GM21423 (cell line): ENCODE results near the gene GLYATL2.

Experiments
- ATAC-seq: cut with Tn5 transposase; IDR thresholded peaks from one replicate; pipeline ENCODE4 v1.9.1; 2021; ENCODE audit warnings: mild to moderate bottlenecking, moderate library complexity; ENCODE audit not compliant: unreplicated experiment

The GLYATL2 gene, protein sequence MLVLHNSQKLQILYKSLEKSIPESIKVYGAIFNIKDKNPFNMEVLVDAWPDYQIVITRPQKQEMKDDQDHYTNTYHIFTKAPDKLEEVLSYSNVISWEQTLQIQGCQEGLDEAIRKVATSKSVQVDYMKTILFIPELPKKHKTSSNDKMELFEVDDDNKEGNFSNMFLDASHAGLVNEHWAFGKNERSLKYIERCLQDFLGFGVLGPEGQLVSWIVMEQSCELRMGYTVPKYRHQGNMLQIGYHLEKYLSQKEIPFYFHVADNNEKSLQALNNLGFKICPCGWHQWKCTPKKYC

DNA sequence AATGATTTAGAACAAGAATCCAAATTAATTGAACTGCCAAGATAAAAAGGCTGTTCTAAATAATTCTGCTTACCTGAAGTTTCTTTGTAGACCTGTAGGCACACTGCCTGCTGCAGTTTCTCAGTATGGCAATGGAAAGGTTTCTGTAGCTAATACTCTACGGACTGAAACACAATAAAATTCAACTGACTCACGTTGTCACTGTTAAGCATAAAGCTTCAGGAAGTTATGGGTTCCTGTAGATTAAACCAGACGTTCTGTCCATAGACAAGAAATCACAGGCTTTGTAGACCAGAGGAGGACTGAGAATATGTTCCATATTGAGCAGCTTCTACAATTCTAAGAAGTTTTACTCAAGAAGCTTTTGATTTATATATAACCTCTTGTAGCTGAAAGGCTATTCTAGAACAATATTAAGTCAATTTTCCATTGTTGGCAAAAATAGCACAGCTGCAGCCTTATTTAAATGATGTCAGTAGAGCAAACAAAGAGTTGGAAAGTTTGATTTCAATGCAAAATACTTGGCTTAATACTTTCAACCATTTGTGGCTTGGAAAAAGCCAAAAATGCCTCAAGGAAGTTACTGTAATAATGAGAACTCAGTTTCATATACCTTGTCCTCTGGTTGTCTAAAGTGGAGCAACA lies at the start of gene GLYATL2:
TSS of gene GLYATL2 (minus strand) at position 344 of the 645 bp plus-strand sequence. CDS start 5,092 bp downstream, outside the sequence.
- no peak for ATAC-seq

DNA sequence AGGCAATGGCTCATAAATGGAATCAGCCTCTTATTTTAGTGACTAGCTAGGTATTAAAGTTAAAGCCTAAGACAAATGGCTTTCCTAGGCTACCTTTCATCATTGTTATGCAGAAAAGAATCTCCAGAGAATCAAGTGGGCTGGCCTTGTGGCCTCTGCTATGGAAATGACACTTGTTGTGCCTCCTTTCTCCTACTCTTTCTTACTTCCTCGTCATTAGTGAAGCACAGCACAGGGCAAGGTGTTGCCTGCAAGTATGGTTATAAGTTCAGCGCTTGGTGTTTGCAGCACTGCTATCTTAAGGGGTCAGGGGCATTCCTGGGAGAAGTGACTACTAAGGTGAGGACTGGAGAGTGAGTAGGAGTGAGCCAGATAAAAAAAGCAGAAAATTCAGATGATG lies 49.4 kb upstream of the GLYATL2 start:
- ATAC-seq, result no peak

DNA sequence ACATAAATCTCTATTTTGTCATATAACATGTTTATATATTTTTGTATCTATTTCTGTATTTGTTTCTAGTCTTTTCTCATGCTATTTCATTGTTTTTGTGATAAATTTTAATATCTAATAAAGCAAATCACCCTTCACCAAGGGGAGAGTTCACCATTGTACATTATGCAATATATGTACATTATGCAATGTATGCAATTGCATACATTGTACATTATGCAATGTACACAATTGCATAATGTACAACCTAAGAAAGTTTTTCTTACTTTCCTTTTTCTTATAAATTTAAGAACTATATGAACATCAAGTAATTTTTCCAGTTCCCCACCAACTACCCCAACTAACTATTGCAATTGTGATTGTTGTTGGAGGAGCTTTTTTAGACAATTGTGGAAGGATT lies 44.1 kb upstream of the GLYATL2 start:
- ATAC-seq, result no peak

DNA sequence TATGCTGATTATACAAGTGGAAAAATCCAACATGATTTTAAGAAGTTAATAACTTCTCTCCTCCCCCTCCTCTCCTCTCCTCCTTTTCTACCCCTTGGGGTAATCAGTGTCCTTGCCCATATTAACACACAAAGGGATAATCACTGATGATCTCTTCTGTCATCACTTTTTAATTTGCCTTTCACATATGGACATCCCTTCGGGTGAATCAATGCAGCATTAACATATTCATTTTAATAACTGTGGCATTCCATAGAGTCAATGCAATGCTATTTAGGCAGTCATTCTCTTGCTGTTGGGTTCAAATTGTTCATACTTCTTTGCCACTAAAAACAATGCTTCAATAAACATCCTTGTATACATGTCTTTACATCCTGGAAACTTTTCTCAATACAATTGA lies 42.9 kb upstream of the GLYATL2 start:
- no peak for ATAC-seq

DNA sequence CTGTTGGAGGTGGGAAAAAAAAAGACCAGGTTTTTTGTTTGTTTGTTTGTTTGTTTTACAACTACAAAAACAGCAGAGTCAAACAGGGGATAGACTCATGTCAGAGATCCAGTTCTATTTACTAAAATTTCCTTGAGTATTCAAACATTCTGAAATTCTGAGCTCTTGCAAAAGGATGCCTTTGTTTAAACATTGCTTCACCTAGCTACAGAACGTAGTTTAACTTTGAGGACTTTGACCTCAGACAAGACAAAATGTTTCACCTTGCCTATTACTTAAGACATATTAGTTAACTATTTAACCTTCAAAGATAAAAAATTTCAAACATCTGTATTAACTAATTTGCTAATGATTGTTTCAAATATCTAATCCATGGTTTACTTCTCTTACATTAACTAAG lies 36.1 kb upstream of the GLYATL2 start:
- ATAC-seq, result no peak

DNA sequence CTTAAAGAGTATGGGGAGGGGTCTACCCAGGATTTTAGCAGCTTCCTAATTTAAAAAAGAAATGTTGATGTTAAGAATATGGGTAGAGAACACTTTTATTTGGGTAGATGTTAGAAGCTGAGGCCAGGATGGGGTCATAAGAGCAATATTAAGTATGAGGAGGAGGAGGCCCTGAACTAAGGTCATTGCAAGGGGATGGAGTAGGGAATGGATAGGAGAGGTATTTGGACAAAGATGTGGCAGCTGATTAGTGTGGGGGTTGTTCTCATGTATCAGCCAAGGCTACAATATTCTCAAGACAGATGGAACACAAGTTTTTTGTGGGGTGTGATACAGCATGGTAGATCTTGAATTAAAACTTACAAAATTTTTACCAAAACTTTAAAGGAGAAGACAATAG lies 35.7 kb upstream of the GLYATL2 start:
- no peak for ATAC-seq

DNA sequence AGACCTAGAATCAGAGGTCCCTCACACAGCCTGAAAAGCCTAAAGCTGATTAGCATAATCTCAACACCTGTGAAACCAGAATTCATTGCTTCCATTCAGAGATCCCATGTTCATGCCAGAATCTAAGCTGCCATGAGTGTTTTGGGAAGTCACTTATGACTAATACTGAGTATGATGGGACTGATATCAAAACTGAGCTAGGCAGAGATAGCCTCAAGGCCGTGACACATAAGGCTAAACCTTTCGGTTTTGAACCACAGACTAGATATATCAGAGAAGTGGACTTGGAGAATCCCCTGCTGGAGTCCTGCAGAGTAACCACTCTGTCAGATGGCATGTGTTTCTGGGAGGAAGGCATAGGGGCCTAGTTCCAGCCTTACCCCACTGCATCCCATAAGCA lies 23.1 kb upstream of the GLYATL2 start:
- ATAC-seq, result no peak

DNA sequence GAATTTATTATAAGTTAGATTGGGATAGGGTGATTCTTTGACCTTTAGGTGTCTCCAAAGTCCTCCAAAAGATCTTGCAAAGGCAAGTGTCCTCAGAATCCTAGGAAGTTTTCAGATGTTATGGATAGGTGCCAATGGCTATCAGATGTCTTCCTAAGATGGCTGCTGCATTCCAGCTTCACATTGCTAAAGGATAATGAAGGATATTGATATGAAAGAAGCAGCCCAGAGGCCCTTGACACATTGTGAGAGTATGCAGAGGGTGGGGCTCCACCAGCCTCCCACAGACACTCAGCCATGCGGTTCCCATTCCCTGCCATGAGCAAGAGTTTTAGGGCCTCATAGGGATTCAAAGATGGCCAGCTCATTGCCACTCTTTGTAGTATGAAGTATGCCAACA lies 22.3 kb upstream of the GLYATL2 start:
- no peak for ATAC-seq

DNA sequence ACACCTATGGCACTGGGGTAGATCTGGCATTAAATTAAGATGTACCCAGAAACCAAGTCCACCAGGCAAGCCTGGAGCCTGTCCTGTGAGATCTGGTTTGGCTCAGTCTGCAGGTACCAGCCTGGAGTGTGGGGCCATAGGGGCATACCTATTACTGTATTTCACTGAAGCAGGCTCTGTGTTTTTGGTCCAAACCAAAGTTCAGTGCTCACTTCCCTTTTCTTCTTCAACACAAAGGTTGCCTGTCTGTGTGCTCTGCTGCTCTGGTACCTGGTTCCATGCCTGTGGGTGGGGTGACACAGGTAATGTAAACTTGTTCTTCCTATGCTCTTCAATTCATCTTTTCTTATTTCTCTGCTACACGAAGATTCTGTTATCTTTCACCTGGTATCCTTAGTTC lies 19.8 kb upstream of the GLYATL2 start:
- no peak for ATAC-seq

DNA sequence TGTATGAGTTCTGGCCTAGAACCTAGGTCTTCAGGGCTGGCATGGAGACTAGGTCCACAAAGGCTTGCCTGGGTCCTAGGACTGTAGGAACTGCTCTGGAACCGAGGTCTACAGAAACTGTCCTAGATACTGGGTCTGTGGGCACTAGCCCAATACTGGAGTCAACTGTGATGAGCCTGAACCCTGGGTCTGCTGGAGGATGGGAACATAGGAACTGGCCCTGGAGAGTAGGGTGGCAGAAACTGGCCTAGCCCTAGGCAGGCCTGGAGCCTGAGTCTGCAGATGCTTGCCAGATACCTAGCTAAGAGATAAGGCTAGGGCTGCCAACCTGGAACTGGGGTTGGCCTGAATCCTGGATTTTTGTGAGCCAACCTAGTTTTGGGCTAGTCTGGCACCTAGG lies 19.2 kb upstream of the GLYATL2 start:
- ATAC-seq, result no peak

DNA sequence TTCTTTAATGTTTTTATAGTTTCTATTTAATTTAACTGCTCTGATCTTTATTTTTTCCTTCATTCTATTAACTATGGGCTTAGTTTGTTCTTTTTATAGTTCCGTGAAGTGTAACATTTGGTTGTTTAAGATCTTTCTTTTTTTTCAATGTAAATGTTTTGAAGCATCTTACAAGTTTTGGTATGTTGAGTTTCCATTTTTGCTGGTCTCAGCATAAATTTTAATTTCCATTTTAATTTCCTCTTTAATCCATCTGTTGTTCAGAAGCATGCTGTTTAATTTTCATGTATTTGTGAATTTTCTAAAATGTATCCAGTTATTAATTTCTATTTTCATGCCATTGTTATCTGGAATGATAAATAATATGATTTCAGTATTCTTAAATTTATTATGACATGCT lies 17.0 kb upstream of the GLYATL2 start:
- ATAC-seq, result no peak

DNA sequence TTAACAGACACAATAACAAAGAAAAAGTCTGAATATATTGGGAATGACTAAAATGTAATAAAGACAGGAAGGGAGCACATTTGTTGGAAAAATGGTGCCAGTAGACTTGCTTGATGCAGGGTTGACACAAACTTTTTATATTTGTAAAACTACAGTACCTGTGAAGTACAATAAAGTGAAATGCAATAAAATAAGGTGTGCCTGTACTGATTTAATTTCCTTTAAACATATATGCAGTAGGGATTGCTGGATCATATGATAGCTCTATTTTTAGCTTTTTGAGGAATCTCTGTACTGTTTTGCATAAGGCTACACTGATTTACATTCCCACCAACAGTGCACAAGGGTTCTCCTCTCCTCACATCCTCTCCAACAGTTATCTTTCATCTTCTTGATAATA lies 12.3 kb upstream of the GLYATL2 start:
- no peak for ATAC-seq

DNA sequence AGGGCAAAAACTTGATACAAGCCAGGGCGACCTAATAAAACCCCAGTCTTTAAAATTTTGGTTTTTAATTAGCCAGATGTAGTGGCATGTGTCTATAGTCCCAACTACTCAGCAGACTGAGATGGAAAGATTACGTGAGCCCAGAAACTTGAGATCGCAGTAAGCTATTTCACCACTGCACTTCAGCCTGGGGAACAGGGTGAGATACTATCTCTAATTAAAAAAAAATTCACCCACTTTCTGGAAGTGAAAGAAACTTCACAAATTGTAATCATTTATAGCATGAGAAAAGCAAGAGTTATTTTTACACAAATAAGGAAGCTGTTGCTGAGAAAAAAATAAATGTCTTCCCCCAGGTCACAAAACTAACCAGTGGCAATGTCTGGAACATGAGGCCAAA lies 882 bp upstream of the GLYATL2 start:
- ATAC-seq, result no peak

DNA sequence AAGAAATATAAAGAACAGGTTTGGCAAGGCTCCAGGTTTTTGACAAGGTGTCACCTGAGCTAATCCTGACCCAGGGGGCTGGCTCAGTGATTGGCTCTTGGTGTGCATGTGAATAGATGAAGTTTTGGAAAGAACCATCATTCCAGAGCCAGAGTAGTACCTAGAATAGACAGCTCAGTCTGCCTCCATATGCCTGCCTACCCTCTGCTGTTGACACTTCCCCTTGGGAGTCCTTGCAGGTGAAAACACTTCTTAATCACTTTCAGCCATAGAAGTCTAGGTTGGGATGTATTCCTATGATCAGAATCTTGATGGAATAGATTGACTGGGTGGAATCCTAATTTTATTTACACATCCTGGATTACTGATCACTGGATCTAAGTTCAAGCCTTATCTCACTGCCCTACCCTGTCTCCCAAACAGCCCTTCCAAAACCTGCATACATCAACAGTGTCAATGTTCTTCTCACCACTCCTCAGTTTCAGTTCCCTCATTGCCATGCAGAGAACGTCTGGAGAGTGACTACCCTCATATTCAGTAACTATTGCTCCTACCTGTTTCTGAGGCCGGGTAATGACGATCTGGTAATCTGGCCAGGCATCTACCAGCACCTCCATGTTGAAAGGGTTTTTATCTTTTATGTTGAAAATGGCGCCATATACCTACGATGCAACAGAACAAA lies 6.7 kb downstream of the GLYATL2 start:
- ATAC-seq, result no peak

DNA sequence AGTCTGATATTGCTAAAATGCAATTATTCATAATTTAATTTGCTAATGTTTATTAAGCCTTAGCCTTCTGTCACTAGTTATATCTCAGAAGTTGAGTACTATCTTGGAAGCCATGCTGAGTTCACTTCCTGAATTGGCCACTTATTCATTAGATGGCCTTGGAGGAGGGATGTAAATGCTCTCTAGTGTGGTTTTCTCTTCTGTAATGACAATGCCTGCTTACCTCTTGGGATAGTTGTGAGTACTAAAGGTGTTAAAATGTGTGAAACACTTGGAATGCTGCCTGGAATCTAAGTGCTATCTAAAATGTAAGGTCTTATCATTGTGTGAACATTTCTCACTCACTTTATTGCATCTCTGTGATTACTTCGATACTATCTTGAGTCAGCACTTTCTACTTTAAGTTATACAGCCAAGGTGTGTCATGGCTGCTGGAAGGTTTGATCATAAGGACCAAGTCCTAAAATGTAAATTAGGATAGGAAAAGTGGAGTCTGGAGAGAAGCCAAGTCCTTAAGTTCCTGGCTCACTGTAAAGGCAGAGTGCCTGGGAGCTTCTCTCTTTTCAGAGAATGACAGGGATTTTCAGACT lies 12.4 kb downstream of the GLYATL2 start:
- no peak for ATAC-seq

DNA sequence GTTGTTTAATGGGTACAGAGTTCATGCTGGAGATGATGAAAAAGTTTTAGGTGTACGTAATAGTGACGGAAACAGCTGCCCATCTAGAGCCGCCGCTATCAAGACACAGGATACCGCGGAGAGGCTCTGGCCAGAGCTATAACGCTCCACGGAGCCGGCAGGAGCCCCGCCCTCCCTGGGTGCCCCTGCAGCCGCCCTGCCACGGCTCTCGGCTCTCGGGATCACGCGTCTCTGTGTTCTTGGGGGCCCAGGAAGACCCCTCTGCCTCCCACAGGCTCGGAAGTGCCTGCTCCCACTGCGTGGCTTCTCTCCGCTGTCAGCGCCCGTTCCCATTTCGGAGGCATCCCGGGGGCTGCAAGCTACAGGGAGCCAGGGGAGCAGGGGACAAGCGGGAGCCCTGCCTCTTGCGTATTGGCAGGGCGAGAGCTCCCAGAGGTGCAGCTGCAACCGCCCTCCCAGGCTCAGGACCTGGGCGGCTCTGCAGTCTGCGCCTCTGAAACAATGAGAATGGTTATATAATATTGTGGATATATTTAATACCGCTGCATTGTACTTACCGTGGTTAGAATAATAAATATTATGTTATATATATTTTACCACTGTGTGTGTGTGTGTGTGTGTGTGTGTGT lies 13.7 kb downstream of the GLYATL2 start:
- ATAC-seq, result no peak

DNA sequence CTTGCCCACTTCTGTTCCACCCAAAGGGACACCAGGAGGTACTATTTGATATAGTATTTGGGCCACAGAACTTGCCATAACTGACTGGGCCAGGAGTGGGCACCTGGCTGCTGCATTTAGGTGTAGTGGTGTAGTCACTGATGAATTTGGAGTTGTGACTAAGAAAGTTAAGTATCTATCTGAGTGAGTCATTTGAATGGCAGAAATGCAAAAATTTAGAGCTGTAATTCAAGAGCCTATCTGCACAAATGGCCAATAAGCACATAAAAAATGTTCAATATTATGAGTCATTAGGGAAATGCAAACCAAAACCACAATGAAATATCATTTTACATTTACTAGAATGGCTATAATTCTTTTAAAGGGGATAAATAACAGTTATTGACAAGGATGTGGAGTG lies 14.7 kb downstream of the GLYATL2 start:
- ATAC-seq, result no peak

DNA sequence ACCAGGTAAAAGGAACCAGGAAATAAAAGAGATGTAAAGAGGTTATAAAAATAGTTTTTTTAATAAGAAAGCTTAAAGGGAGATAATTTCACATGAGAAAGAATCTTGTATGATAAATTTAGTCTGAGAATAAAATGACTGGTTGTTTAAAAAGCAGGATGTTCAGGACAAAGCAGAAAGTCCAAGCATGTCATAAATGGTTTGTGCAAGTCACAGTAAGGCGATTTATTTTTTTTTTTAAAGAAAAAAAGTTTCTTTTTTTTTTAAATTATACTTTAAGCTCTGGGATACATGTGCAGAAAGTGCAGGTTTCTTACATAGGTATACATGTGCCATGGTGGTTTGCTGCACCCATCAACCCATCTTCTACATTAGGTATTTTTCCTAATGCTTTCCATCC lies 30.8 kb downstream of the GLYATL2 start:
- no peak for ATAC-seq

DNA sequence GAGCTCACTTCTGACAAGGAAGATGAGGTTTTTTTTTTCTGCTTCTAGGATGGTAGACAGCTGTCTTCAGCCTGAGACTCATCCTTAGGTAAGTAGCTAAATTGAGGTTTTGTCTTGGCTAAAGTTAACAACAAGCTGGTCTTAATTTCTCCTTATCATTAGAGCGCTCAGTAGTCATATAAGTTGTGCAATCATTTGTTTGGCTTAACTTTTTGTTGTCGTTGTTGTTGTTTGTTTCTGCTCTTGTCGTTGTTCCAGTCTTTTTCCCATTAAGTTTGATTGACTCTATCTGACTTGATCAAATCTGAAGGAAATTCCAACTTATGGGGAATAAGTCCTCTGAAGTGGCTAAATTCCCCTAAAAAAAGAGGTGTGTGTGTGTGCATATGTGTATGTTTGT lies 33.0 kb downstream of the GLYATL2 start:
- ATAC-seq, result no peak

DNA sequence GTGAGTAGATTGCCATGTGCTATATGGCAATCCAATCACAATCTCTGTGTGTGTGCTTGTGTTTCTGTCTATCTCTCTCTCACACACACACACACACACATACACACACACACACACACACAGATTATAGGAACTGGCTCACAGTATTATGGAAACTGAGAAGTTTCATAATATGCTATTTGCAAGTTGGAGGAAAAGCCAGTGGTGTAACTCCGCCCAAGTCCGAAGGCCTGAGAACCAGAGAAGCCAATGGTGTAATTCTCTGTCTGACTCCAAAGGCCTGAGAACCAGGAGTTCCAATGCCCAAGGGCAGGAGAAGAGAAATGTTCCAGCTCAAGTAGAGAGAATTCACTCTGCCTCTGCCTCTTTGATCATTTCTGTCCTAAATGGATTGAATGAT lies 37.2 kb downstream of the GLYATL2 start:
- no peak for ATAC-seq

DNA sequence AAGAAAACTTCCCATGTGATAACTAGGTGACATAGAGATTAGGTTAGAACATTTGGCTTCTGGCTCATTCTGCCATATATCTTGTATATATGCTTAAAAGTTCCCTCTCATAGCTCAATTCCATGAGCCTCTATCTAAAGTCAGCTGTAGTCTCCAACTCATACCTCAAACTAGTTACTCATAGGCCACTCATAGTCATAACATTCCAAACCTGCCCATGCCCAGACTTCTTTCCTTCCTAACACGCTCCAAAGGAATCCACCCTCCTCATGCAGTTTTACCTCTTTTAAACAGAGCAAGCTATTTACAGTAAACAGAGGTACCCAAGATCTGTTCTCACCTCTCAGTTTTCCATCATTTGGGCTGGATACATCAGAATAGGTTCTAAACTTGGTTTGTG lies 39.4 kb downstream of the GLYATL2 start:
- no peak for ATAC-seq
